Ovary (tissue), 9 donors: ENCODE results near the gene SORD. TPM values are rescaled to one million over a fixed set of nuclear protein-coding genes. Genes with fewer than 3 reads are reported as not detected.

Experiments
- DNase-seq, 5 donors: peaks; one replicate each; pipeline ENCODE4 v3.0.0-alpha.2; 2019 to 2020
- H3K27ac ChIP-seq, 2 donors: fragments of 200-600 bp; one replicate each; pipeline versions ENCODE4 v1.5.1 to v1.8.0; 2019 to 2022
- H3K27me3 ChIP-seq: fragments of 200-600 bp; one replicate; pipeline ENCODE4 v1.8.0; 2022
- H3K36me3 ChIP-seq: fragments of 200-600 bp; sonication (generic); one replicate; pipeline ENCODE4 v1.5.1; 2019
- H3K4me1 ChIP-seq: one replicate; pipeline ENCODE4 v1.8.1; 2013; ENCODE audit warnings: mild to moderate bottlenecking, moderate library complexity; ENCODE audit not compliant: insufficient read depth
- H3K4me3 ChIP-seq: fragments of 200-600 bp; sonication (generic); one replicate; pipeline ENCODE4 v1.5.1; 2017
- H3K9me3 ChIP-seq, 2 donors: fragments of 200-600 bp in 1 of 2; sonication (generic) in 1 of 2; one replicate each; pipeline versions ENCODE4 v1.5.1 to v1.8.1; 2013 to 2019; ENCODE audit warnings: mild to moderate bottlenecking in 1 of 2, moderate library complexity in 1 of 2
- CTCF ChIP-seq, 3 donors: fragments of 450-650 bp in 2 of 3; fragments of 200-600 bp in 1 of 3; IDR thresholded peaks; one replicate each; pipeline versions ENCODE4 v1.5.1 to v1.8.0; 2016 to 2022; ENCODE audit warnings: antibody characterized with exemption in 3 of 3, mild to moderate bottlenecking in 1 of 3
- EP300 ChIP-seq: sonication (generic); formaldehyde crosslinking; IDR thresholded peaks from one replicate; pipeline ENCODE4 v1.6.1; 2017; ENCODE audit warnings: antibody characterized with exemption
- POLR2A ChIP-seq: fragments of 450-650 bp; IDR thresholded peaks from one replicate; pipeline ENCODE4 v1.6.1; 2017; ENCODE audit warnings: antibody characterized with exemption, mild to moderate bottlenecking, moderate library complexity
- WGBS, 3 donors: extraction: QIAGEN DNeasy Blood & Tissue Kit in 1 of 3; methylation state at CpG; one replicate each; pipeline versions ENCODE4 v1.1.5 to v1.1.7; 2013 to 2017; 5-methylcytosine and 5-hydroxymethylcytosine counted together
- intact Hi-C, 4 donors: fragments of 100-400 bp; cut with DNase I; formaldehyde crosslinking; loops; one replicate each; pipeline versions ENCODE4 v1.11.0 to v1.15.1; 2022 to 2023
- polyA plus RNA-seq, 2 donors: library from polyadenylated mRNA; stranded (reverse); fragments of 200-250 nt in 1 of 2; fragments of 350-450 nt in 1 of 2; fragmentation: Illumina TruSeq in 1 of 2; extraction: RNeasy Lipid Tissue Mini Kit (QIAGEN cat#74804) in 1 of 2; gene quantifications; one replicate each; pipeline ENCODE4 v1.2.3, GENCODE V29; 2013 to 2014
- total RNA-seq, 7 donors: library from RNA; depleted of rRNA in 2 of 7; stranded (reverse); fragments of >200 nt in 2 of 7; fragmentation: NEBNext Ultra II Directional in 3 of 7; extraction: Animal tissue kit (Norgen Biotek cat#: 25700) in 3 of 7; gene quantifications; one replicate each; pipeline versions ENCODE4 v1.1.0 to v1.2.4, GENCODE V29; 2016 to 2023
- donor health status: DM: no; HTN: no; CAD: no; lungs with moderate emphysema.
- donor health status: DM: no; HTN: no; CAD: no.
- donor health status: Bipolar disorder and iron deficiency.
- donor health status: DM: yes; HTN: yes; CAD: no.
- donor health status: DM: no; HTN: no; CAD: no.
- donor health status: DM: yes; HTN: yes; CAD: no.

The SORD gene
- total and polyA plus RNA-seq, 9 donors: 3.9 to 25.0 (median 8.3) TPM

- no peak for DNase-seq
- Histone ChIP-seq H3K27ac (no peak overlapping the region), H3K4me1 (no peaks in the 10 kb centered on the region), H3K27me3 (no peaks in the 10 kb centered on the region), H3K4me3 (no peak overlapping the region), H3K9me3 (no peaks in the 10 kb centered on the region), H3K36me3 (no peaks in the 10 kb centered on the region)
- WGBS, 3 donors: 78 to 94% (median 86%) methylated on average over 3 of the region's 3 CpGs
- intact Hi-C loops: no loop called here
- TF ChIP-seq POLR2A (no peak), CTCF (IDR thresholded peaks at IDR 0.05) (no peak), EP300 (no peak)
These were observed 98.0 kb downstream of the SORD start for GRCh38 chr15:45121020-45121419.

GRCh38 chr15:45121706-45122417, 98.9 kb downstream of the SORD start:
- no peak overlapping the region for H3K4me3 ChIP-seq
- H3K36me3 ChIP-seq: no peaks in the 10 kb centered on the region
- H3K27me3 ChIP-seq: no peaks in the 10 kb centered on the region
- DNase-seq: no peak
- 60 to 67% (median 66%) methylated on average over 9 of the region's 9 CpGs for WGBS, 3 donors
- no peak for TF ChIP-seq EP300
- TF ChIP-seq POLR2A: no peak
- TF ChIP-seq CTCF (IDR thresholded peaks at IDR 0.05): no peak
- H3K27ac ChIP-seq: no peak overlapping the region
- intact Hi-C loops: no loop called here
- H3K9me3 ChIP-seq: no peaks in the 10 kb centered on the region
- no peaks in the 10 kb centered on the region for H3K4me1 ChIP-seq

- Histone ChIP-seq H3K4me3 (no peak overlapping the region), H3K4me1 (no peaks in the 10 kb centered on the region), H3K36me3 (no peaks in the 10 kb centered on the region), H3K27me3 (no peaks in the 10 kb centered on the region), H3K27ac (no peak overlapping the region), H3K9me3 (no peaks in the 10 kb centered on the region)
- WGBS, 3 donors: 82 to 84% (median 83%) methylated on average over 7 of the region's 7 CpGs
- no peak for DNase-seq
- intact Hi-C loops: no loop called here
- TF ChIP-seq EP300: no peak
- no peak for TF ChIP-seq CTCF (IDR thresholded peaks at IDR 0.05)
- no peak for TF ChIP-seq POLR2A
These were observed 99.7 kb downstream of the SORD start for GRCh38 chr15:45122719-45123118.

GRCh38 chr15:45123397-45123796, 100.4 kb downstream of the SORD start:
- H3K4me1 ChIP-seq: no peaks in the 10 kb centered on the region
- no peaks in the 10 kb centered on the region for H3K9me3 ChIP-seq
- no peak for DNase-seq
- intact Hi-C loops: no loop called here
- H3K27ac ChIP-seq: no peak overlapping the region
- H3K27me3 ChIP-seq: no peaks in the 10 kb centered on the region
- H3K4me3 ChIP-seq: no peak overlapping the region
- no peak for TF ChIP-seq POLR2A
- no peak for TF ChIP-seq EP300
- TF ChIP-seq CTCF (IDR thresholded peaks at IDR 0.05): no peak
- no peaks in the 10 kb centered on the region for H3K36me3 ChIP-seq
